ENCODE data around the gene SRSF4.
"Not testable (repeated sequence)": the region's sequence is repeated elsewhere in the genome, so short reads cannot be mapped to it uniquely, and the experiment has no call there.

Gene SRSF4

DNA sequence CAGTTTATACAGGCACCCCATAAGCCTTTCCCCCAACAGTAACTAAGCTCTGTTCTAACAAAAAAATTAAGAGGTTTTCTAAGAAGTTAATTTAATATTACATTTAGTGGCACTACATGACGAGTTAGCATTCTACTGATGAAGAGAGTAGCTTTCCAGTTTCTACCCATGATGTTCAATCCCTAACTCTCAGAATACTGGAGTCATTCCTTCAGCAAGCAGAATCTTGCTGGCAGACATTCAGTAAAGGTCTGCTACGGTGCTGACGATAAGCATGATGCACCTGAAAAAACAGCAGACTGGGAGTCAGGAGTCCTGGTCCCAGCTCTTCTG lies 24.5 kb downstream of the SRSF4 start:
- no peak overlapping the region for H3K4me3 ChIP-seq (ENCODE audit: control insufficient read depth in 1 of 7, extremely low read depth in 1 of 7, insufficient read depth in 4 of 7, low read depth in 2 of 7, low read length in 6 of 7)
- H3K36me3 ChIP-seq (ENCODE audit: control insufficient read depth in 4 of 4, insufficient read depth in 4 of 4, low read length in 3 of 4), result peaks cover 6 to 87% (median 62%) of the 10 kb centered on the region in 4 experiments
- H3K27ac ChIP-seq (ENCODE audit: insufficient read depth in 1 of 2, low read depth in 1 of 2, low read length in 2 of 2, poor library complexity in 1 of 2, severe bottlenecking in 2 of 2), result peak overlapping the region in 1 of 2 experiments; percentile 52
- POLR2A ChIA-PET, result interaction anchor here (0.6 kb wide), 1 partner anchor 272 kb away, joined by 3 read pairs; no protein-coding TSS in a partner anchor
- WGBS (ENCODE audit: insufficient coverage), result 100% methylated on average over 3 of the region's 3 CpGs
- no peak for DNase-seq
- CTCF ChIA-PET, result interaction anchor here (1.7 kb wide), 1 partner anchor 41 kb away, joined by 4 read pairs; no protein-coding TSS in a partner anchor
- H3K27me3 ChIP-seq (replicated peaks in 2 of 5; ENCODE audit: control insufficient read depth in 4 of 5, insufficient read depth in 5 of 5, low read length in 4 of 5), result no peaks in the 10 kb centered on the region
- no peaks in the 10 kb centered on the region for H3K9me3 ChIP-seq (ENCODE audit: control extremely low read depth in 1 of 5, control insufficient read depth in 4 of 5, insufficient read depth in 2 of 5, low read depth in 1 of 5, low read length in 4 of 5)
- H3K4me1 ChIP-seq (ENCODE audit: control extremely low read depth in 1 of 4, control insufficient read depth in 4 of 4, insufficient read depth in 4 of 4, low read length in 3 of 4), result no peaks in the 10 kb centered on the region

DNA sequence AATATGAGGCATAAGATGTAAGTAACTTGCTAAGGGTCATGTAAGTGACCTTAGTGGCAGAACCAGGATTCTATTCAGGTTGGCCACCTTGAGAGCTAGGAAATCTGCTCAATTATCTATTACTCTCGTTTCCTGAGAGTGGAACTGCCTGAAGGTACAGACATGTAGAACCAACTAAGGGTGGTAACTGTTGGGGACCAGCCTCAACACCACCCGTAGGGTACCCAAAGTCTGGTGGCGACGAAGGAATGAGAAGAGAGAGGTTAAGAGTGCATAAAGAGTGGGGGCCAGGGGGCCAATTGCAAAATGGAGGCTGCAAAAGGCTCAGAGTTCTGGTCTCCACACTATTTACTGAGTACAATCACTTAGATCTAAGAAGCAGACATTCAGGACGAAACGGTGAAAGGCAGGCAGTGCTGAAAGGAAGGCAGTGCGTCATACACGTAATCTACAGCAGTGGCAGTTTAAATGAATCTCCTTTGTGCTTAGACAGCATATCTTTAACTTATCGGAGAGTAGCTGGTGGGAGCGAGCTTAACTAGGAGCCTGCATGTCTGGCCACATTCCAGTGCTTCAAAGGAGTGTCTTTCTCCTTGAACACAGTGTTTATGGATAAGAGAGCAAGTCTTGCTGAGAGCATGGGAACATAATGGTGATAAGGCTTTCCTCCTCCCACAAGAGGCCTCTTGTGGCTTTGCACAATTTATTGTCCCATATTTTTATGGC lies 25.0 kb downstream of the SRSF4 start:
- CTCF ChIA-PET, result interaction anchor here (0.6 to 1.7 kb wide), 2 partner anchors 41 to 114 kb away, joined by 3 to 4 read pairs; no protein-coding TSS in a partner anchor
- H3K4me3 ChIP-seq (ENCODE audit: control insufficient read depth in 1 of 7, extremely low read depth in 1 of 7, insufficient read depth in 4 of 7, low read depth in 2 of 7, low read length in 6 of 7), result no peak overlapping the region
- 91% methylated on average over 10 of the region's 10 CpGs for WGBS (ENCODE audit: insufficient coverage)
- peak in 1 of 3 donors; percentile 39 for DNase-seq
- POLR2A ChIA-PET, result interaction anchor here (0.6 to 1.0 kb wide), 3 partner anchors 24 to 1706 kb away, joined by 3 to 4 read pairs (median 3); no protein-coding TSS in a partner anchor
- peak overlapping the region in 1 of 2 experiments; percentile 81 for H3K27ac ChIP-seq (ENCODE audit: insufficient read depth in 1 of 2, low read depth in 1 of 2, low read length in 2 of 2, poor library complexity in 1 of 2, severe bottlenecking in 2 of 2)
- H3K4me1 ChIP-seq (ENCODE audit: control extremely low read depth in 1 of 4, control insufficient read depth in 4 of 4, insufficient read depth in 4 of 4, low read length in 3 of 4), result no peaks in the 10 kb centered on the region
- no peaks in the 10 kb centered on the region for H3K27me3 ChIP-seq (replicated peaks in 2 of 5; ENCODE audit: control insufficient read depth in 4 of 5, insufficient read depth in 5 of 5, low read length in 4 of 5)
- no peaks in the 10 kb centered on the region for H3K9me3 ChIP-seq (ENCODE audit: control extremely low read depth in 1 of 5, control insufficient read depth in 4 of 5, insufficient read depth in 2 of 5, low read depth in 1 of 5, low read length in 4 of 5)
- H3K36me3 ChIP-seq (ENCODE audit: control insufficient read depth in 4 of 4, insufficient read depth in 4 of 4, low read length in 3 of 4), result peaks cover 6 to 84% (median 65%) of the 10 kb centered on the region in 4 experiments

DNA sequence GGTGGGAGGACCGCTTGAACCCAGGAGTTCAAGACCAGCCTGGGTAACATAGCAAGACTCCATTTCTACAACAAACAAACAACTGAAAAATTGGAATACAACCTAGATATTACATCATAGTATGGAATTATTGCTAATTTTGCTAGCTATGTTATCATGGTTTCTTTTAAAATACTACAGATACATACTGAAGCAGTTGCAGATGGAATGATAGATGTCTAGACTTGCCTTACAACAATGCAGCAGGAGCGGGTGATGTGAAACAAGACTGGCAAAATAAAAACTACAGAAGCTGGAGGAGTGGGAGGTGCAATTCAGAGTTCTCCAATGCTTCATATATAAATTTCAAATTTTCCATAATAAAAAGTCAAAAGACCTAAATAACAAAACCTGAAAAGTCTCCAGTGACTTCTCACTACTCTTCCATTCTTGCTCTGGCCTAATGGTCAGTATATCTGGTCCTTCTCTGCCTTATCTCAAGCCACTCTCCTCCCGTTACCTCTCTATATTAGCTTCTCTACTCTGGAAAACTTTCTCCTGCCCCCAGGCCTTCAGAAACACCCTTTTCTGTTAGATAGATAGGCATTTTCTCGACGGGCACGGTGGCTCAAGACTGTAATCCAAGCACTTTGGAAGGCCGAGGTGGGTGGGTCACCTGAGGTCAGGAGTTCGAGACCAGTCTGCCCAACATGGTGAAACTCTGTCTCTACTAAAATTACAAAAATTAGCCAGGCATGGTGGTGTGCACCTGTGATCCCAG lies 29.5 kb downstream of the SRSF4 start:
- CTCF ChIA-PET, result interaction anchor here (1.0 to 2.2 kb wide), 2 partner anchors 11 to 51 kb away, joined by 3 to 8 read pairs; no protein-coding TSS in a partner anchor
- Histone ChIP-seq H3K9me3 (ENCODE audit: control extremely low read depth in 1 of 5, control insufficient read depth in 4 of 5, insufficient read depth in 2 of 5, low read depth in 1 of 5, low read length in 4 of 5) (no peaks in the 10 kb centered on the region), H3K27me3 (replicated peaks in 2 of 5; ENCODE audit: control insufficient read depth in 4 of 5, insufficient read depth in 5 of 5, low read length in 4 of 5) (no peaks in the 10 kb centered on the region), H3K36me3 (ENCODE audit: control insufficient read depth in 4 of 4, insufficient read depth in 4 of 4, low read length in 3 of 4) (peaks cover 27 to 95% (median 68%) of the 10 kb centered on the region in 4 experiments), H3K27ac (ENCODE audit: insufficient read depth in 1 of 2, low read depth in 1 of 2, low read length in 2 of 2, poor library complexity in 1 of 2, severe bottlenecking in 2 of 2) (no peak overlapping the region), H3K4me3 (ENCODE audit: control insufficient read depth in 1 of 7, extremely low read depth in 1 of 7, insufficient read depth in 4 of 7, low read depth in 2 of 7, low read length in 6 of 7) (no peak overlapping the region), H3K4me1 (ENCODE audit: control extremely low read depth in 1 of 4, control insufficient read depth in 4 of 4, insufficient read depth in 4 of 4, low read length in 3 of 4) (no peaks in the 10 kb centered on the region)
- 100% methylated on average over 3 of the region's 8 CpGs for WGBS (ENCODE audit: insufficient coverage)
- no peak for DNase-seq
- POLR2A ChIA-PET, result no interaction called here

DNA sequence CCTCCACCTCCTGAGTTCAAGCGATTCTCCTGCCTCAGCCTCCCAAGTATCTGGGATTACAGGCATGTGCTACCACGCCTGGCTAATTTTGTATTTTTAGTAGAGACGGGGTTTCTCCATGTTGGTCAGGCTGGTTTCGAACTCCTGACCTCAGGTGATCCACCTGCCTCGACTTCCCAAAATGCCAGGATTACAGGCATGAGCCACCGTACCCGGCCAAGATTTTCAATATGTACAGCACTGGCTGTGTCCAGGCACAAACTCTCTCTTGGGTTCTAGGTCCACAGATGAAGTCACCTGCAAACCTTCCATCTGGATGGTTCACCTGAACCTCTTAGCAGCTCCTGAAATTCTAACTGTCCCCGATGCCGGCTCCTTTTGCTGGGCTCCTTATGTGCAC lies 31.4 kb downstream of the SRSF4 start:
- H3K4me1 ChIP-seq (ENCODE audit: control extremely low read depth in 1 of 4, control insufficient read depth in 4 of 4, insufficient read depth in 4 of 4, low read length in 3 of 4); H3K4me3 ChIP-seq (ENCODE audit: control insufficient read depth in 1 of 7, extremely low read depth in 1 of 7, insufficient read depth in 4 of 7, low read depth in 2 of 7, low read length in 6 of 7); H3K27me3 ChIP-seq (replicated peaks in 2 of 5; ENCODE audit: control insufficient read depth in 4 of 5, insufficient read depth in 5 of 5, low read length in 4 of 5); H3K27ac ChIP-seq (ENCODE audit: insufficient read depth in 1 of 2, low read depth in 1 of 2, low read length in 2 of 2, poor library complexity in 1 of 2, severe bottlenecking in 2 of 2); H3K9me3 ChIP-seq (ENCODE audit: control extremely low read depth in 1 of 5, control insufficient read depth in 4 of 5, insufficient read depth in 2 of 5, low read depth in 1 of 5, low read length in 4 of 5); DNase-seq; POLR2A ChIA-PET: not testable (repeated sequence)
- WGBS (ENCODE audit: insufficient coverage), result 97% methylated on average over 6 of the region's 9 CpGs
- peaks cover 30 to 95% (median 69%) of the 10 kb centered on the region in 4 experiments for H3K36me3 ChIP-seq (ENCODE audit: control insufficient read depth in 4 of 4, insufficient read depth in 4 of 4, low read length in 3 of 4)
- CTCF ChIA-PET, result interaction anchor here (2.2 kb wide), 1 partner anchor 52 kb away, joined by 8 read pairs; no protein-coding TSS in a partner anchor

DNA sequence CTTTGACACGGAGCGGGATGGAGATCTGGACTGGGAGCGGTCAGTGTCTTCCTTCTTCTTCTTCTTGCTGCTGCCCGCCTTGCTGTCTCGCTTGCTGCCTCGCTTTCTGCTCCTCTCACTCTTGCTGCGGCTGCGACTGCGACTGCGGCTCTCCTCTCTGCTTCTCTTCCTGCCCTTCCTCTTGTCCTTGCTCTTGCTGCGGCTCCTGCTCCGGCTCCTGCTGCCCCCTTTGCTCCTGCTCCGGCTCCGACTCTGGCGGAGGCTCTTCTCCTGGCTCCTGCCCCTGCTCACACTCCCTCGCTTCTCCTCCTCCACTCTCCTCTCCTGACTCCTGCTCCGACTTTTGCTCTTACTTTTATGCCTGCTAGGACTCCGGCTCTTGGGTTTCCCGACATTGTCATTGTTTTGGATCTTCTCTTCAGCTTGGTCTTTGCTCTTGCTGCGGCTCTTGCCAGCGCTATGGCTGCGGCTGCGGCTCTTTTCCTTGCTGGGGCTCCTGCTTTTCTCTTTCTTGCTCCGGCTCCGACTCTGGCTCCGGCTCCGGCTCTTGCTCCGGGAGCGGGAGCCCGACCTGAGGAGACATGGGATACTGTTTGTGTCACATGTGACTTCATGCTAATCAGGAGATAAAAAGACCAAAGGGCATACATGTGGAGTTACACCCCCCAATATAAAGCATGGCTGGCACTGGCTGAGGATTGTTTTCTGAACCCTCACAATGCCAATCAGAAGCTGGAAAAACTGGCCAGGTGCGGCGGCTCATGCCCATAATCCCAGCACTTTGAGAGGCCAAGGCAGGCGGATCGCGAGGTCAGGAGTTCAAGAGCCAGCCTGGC lies 32.8 kb downstream of the SRSF4 start:
- Histone ChIP-seq H3K9me3 (ENCODE audit: control extremely low read depth in 1 of 5, control insufficient read depth in 4 of 5, insufficient read depth in 2 of 5, low read depth in 1 of 5, low read length in 4 of 5) (no peaks in the 10 kb centered on the region), H3K27me3 (replicated peaks in 2 of 5; ENCODE audit: control insufficient read depth in 4 of 5, insufficient read depth in 5 of 5, low read length in 4 of 5) (no peaks in the 10 kb centered on the region), H3K27ac (ENCODE audit: insufficient read depth in 1 of 2, low read depth in 1 of 2, low read length in 2 of 2, poor library complexity in 1 of 2, severe bottlenecking in 2 of 2) (no peak overlapping the region), H3K36me3 (ENCODE audit: control insufficient read depth in 4 of 4, insufficient read depth in 4 of 4, low read length in 3 of 4) (peaks cover 28 to 81% (median 64%) of the 10 kb centered on the region in 4 experiments), H3K4me1 (ENCODE audit: control extremely low read depth in 1 of 4, control insufficient read depth in 4 of 4, insufficient read depth in 4 of 4, low read length in 3 of 4) (no peaks in the 10 kb centered on the region), H3K4me3 (ENCODE audit: control insufficient read depth in 1 of 7, extremely low read depth in 1 of 7, insufficient read depth in 4 of 7, low read depth in 2 of 7, low read length in 6 of 7) (no peak overlapping the region)
- ChIA-PET POLR2A (no interaction called here), CTCF (interaction anchor here (1.2 kb wide), 1 partner anchor 28 kb away, joined by 4 read pairs; no protein-coding TSS in a partner anchor)
- no peak for DNase-seq
- 95% methylated on average over 33 of the region's 35 CpGs for WGBS (ENCODE audit: insufficient coverage)

DNA sequence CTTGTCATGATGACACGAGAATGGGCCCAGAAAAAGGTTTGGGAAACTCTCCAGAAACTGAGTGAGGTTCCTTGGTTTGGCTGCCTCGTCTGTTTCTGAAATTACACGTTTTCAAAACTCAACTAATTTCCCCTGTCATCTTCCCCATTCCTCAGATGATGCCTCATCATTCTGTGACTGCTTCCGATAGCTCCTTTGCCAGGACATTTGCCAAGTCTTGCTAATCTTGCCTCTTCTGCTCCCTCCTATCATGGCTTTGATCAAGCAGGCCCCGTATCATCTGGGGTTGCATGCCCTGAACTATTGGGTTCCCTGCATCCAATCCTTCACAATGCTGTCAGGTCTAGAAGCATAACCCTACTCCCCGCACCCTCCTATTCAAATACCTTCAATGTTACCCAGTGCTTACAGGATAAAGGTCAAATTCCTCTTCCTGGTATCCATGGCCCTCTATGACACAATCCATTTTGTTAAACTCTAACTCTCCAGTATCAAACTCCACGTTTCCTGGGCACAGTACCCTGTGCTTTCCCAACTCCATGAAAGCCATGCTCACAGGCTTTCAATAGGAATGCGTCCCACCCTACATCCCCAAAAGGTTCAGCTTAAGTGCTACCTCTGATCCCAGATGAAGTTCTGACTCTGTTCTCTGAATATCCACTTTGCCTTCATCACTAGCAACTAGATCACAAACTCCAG lies 35.8 kb downstream of the SRSF4 start:
- peaks cover 26 to 53% (median 41%) of the 10 kb centered on the region in 4 experiments for H3K36me3 ChIP-seq (ENCODE audit: control insufficient read depth in 4 of 4, insufficient read depth in 4 of 4, low read length in 3 of 4)

More for the DNA sequence above, 35.8 kb downstream of the SRSF4 start:
- ChIA-PET POLR2A (no interaction called here), CTCF (no interaction called here)
- no peak for DNase-seq
- Histone ChIP-seq H3K9me3 (ENCODE audit: control extremely low read depth in 1 of 5, control insufficient read depth in 4 of 5, insufficient read depth in 2 of 5, low read depth in 1 of 5, low read length in 4 of 5) (no peaks in the 10 kb centered on the region), H3K4me3 (ENCODE audit: control insufficient read depth in 1 of 7, extremely low read depth in 1 of 7, insufficient read depth in 4 of 7, low read depth in 2 of 7, low read length in 6 of 7) (no peak overlapping the region), H3K4me1 (ENCODE audit: control extremely low read depth in 1 of 4, control insufficient read depth in 4 of 4, insufficient read depth in 4 of 4, low read length in 3 of 4) (no peaks in the 10 kb centered on the region), H3K27me3 (replicated peaks in 2 of 5; ENCODE audit: control insufficient read depth in 4 of 5, insufficient read depth in 5 of 5, low read length in 4 of 5) (no peaks in the 10 kb centered on the region), H3K27ac (ENCODE audit: insufficient read depth in 1 of 2, low read depth in 1 of 2, low read length in 2 of 2, poor library complexity in 1 of 2, severe bottlenecking in 2 of 2) (no peak overlapping the region)
- WGBS (ENCODE audit: insufficient coverage), result 88% methylated on average over 8 of the region's 8 CpGs
